Fibroblast of mammary gland (primary cell): ENCODE data around the gene CTSO.

Experiments
- DNase-seq: peaks from one replicate; pipeline ENCODE4 v3.0.0-alpha.2; 2010; ENCODE audit warnings: low read depth
- H3K4me3 ChIP-seq: 2 replicates; pipeline ENCODE4 v1.5.1; 2011; ENCODE audit warnings: low read depth, mild to moderate bottlenecking, low read length, moderate library complexity; ENCODE audit not compliant: control insufficient read depth
- TF ChIP-seq, protein P1 (sequence below): conservative IDR thresholded peaks from 2 replicates; pipeline ENCODE4 v1.5.1; 2011; ENCODE audit warnings: low read depth, low read length, inconsistent platforms; ENCODE audit not compliant: control insufficient read depth, insufficient read depth

Gene CTSO

DNA sequence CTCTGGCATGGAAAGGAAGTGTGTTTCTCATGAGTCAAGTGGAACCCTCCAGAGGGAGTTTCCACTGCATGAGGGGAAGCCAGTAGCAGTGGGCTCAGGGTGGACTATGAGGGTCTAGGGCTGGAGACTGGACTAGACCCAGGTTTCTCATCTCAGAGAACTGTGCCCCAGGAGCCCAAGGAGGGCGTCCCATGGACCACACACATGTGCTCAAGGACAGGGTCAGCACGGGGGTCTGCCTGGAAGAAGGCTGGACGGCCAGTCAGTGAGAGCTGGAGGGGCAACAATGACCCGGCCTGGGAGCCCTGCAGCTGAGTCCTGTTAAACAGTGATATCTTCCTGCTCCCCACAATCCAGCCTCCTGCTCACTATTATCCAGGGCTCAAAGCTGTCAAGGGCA lies 5.8 kb upstream of the CTSO start:
- DNase-seq = no peak
- TF ChIP-seq, protein P1, sequence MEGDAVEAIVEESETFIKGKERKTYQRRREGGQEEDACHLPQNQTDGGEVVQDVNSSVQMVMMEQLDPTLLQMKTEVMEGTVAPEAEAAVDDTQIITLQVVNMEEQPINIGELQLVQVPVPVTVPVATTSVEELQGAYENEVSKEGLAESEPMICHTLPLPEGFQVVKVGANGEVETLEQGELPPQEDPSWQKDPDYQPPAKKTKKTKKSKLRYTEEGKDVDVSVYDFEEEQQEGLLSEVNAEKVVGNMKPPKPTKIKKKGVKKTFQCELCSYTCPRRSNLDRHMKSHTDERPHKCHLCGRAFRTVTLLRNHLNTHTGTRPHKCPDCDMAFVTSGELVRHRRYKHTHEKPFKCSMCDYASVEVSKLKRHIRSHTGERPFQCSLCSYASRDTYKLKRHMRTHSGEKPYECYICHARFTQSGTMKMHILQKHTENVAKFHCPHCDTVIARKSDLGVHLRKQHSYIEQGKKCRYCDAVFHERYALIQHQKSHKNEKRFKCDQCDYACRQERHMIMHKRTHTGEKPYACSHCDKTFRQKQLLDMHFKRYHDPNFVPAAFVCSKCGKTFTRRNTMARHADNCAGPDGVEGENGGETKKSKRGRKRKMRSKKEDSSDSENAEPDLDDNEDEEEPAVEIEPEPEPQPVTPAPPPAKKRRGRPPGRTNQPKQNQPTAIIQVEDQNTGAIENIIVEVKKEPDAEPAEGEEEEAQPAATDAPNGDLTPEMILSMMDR = no peak
- no peak overlapping the region for H3K4me3 ChIP-seq

GRCh38 chr4:155956461-155956860 lies 2.8 kb upstream of the CTSO start:
- no peak overlapping the region for H3K4me3 ChIP-seq

GRCh38 chr4:155954939-155955338 lies 1.3 kb upstream of the CTSO start:
- H3K4me3 ChIP-seq = no peak overlapping the region
- TF ChIP-seq, protein P1 = no peak
- DNase-seq = no peak

More at GRCh38 chr4:155956461-155956860, 2.8 kb upstream of the CTSO start:
- no peak for DNase-seq
- TF ChIP-seq, protein P1 = no peak

GRCh38 chr4:155954118-155954685 lies 536 bp upstream of the CTSO start:
- TF ChIP-seq, protein P1 = no peak
- peak overlapping the region; percentile 78 for H3K4me3 ChIP-seq
- no peak for DNase-seq

GRCh38 chr4:155952501-155952901 lies 1.2 kb downstream of the CTSO start:
- peak; percentile 45 for DNase-seq
- TF ChIP-seq, protein P1 = no peak
- H3K4me3 ChIP-seq = peak overlapping the region; percentile 78

DNA sequence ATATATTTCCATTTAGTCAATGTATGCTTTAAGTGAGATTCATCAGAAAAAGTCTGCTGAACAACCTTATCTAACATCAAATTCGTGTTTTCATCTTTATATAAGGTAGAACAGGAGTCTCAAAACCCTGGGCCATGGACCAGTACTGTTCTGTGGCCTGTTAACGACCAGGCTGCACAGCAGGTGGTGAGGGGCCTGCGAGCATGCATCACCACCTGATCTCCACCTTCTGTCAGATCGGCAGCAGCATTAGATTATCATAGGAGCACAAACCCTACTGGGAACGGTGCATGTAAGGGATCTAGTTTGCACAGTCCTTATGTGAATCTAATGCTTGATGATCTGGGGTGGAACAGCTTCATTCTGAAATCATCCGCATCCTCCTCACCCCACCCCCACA lies 3.2 kb downstream of the CTSO start:
- no peak overlapping the region for H3K4me3 ChIP-seq
- DNase-seq = no peak
- TF ChIP-seq, protein P1 = no peak

GRCh38 chr4:155948541-155948940 lies 5.1 kb downstream of the CTSO start:
- TF ChIP-seq, protein P1 = no peak
- no peak for DNase-seq
- no peak overlapping the region for H3K4me3 ChIP-seq
